C4-2B (cell line): ENCODE measurements around the gene CAMK1D.

ENCODE experiments used
- ZFX ChIP-seq: fragments of 450-650 bp; IDR thresholded peaks from 2 replicates; pipeline ENCODE4 v1.6.1; 2017
- TF ChIP-seq, protein P1 (sequence below): fragments of 450-650 bp; conservative IDR thresholded peaks from 2 replicates; pipeline ENCODE4 v1.5.1; 2017; ENCODE audit warnings: mild to moderate bottlenecking

DNA sequence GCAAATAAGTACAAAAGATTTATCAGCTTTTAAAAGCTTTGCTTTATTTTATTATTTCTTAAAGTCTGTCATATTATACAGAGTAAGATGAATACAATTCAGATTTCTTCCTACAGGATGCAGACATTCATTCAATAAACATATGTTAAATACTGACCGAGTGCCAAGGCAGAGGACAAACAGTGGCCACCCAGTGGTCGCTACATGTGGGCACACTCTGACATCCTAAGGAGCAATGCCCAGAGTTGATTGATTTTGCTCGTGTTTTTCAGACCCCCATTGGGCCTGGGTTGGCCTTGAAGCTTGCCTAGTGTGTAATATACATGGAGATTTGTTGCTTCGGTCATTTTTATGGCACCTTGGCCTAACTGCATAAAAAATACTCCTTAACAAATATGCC, 451.0 kb downstream of the CAMK1D start:
- TF ChIP-seq, protein P1, sequence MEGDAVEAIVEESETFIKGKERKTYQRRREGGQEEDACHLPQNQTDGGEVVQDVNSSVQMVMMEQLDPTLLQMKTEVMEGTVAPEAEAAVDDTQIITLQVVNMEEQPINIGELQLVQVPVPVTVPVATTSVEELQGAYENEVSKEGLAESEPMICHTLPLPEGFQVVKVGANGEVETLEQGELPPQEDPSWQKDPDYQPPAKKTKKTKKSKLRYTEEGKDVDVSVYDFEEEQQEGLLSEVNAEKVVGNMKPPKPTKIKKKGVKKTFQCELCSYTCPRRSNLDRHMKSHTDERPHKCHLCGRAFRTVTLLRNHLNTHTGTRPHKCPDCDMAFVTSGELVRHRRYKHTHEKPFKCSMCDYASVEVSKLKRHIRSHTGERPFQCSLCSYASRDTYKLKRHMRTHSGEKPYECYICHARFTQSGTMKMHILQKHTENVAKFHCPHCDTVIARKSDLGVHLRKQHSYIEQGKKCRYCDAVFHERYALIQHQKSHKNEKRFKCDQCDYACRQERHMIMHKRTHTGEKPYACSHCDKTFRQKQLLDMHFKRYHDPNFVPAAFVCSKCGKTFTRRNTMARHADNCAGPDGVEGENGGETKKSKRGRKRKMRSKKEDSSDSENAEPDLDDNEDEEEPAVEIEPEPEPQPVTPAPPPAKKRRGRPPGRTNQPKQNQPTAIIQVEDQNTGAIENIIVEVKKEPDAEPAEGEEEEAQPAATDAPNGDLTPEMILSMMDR, result no peak; the same call in 1 of the 2 replicates
- no peak for TF ChIP-seq ZFX
